ENCODE results near the gene PKMYT1. TPM values are rescaled to one million over a fixed set of nuclear protein-coding genes. Genes with fewer than 3 reads are reported as not detected.
A peak's percentile ranks its signal among the peaks of the same experiment; 100 is the strongest.

PKMYT1 gene
- total and polyA plus RNA-seq, 9 of the 15 experiments (the other 6 are each of a cell fraction or from before 2014, with no cell fraction given), result 8.7 to 201 (median 37.8) TPM

DNA sequence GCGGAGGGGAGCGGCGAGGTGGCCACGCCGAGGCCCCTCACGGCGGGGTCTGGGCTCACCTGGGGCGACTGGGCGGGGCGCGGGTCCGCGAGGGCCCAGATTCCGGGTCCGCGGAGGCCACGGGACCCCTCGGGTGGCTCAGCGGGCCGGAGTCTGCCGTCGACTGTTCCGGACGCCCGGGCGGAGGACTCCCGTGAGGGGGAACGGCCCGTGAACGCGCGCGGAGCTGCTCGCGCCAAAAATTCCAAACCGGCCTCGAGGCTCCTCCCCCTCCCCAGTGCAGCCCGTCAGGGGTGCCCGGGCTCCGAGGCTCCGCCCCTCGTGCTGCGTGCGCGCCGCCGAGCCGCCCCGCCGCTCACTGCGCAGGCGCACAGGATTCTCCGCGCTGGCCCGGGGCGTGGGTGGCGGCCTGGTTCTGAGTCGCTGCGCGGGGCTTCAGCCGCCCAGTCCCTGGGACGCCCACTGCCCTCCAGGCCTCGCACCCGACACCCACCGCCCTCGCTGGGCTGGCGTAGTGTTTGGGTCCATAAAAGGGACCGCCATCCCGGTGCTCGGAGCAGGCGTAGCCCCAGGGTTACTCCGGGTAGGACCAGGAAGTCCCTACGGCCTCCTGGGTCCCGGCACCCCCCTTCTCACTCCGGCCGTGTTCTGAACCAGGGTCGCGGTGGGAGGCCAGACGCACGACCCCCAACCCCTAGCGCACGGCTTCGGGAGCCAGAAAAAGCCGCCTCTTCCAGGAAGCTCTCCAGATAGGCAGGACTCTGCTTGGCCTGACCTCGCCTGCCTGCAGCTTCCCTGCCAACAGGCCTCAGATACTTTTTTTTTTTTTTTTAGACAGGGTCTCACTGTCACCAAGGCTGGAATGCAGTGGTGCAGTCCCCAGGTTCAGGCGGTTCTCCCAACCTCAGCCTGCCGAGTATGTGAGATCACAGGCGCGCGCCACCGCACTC lies at the start of gene PKMYT1 (continued):
- TF ChIP-seq EP400 (IDR thresholded peaks at IDR 0.05) (peak; percentile 63), HDAC2 (IDR thresholded peaks at IDR 0.05) (no peak), SUPT5H (IDR thresholded peaks at IDR 0.05) (peak; percentile 87), MAFK (IDR thresholded peaks at IDR 0.05; ENCODE audit: low read length) (no peak), RBM34 (IDR thresholded peaks at IDR 0.05; ENCODE audit: borderline replicate concordance, insufficient read depth, low read length) (no peak), GTF2E2 (tag; IDR thresholded peaks at IDR 0.05) (peak; percentile 85; the same call in 1 of the 2 replicates), CBX8 (IDR thresholded peaks at IDR 0.05; ENCODE audit: borderline replicate concordance, extremely low read depth, low read depth, low read length, poor library complexity, severe bottlenecking) (no peak), KLF1 (tag; IDR thresholded peaks at IDR 0.05) (0 out of 2 replicates have a peak, but pooled peaks have one; percentile 47)
- TF ChIP-seq, protein P1, sequence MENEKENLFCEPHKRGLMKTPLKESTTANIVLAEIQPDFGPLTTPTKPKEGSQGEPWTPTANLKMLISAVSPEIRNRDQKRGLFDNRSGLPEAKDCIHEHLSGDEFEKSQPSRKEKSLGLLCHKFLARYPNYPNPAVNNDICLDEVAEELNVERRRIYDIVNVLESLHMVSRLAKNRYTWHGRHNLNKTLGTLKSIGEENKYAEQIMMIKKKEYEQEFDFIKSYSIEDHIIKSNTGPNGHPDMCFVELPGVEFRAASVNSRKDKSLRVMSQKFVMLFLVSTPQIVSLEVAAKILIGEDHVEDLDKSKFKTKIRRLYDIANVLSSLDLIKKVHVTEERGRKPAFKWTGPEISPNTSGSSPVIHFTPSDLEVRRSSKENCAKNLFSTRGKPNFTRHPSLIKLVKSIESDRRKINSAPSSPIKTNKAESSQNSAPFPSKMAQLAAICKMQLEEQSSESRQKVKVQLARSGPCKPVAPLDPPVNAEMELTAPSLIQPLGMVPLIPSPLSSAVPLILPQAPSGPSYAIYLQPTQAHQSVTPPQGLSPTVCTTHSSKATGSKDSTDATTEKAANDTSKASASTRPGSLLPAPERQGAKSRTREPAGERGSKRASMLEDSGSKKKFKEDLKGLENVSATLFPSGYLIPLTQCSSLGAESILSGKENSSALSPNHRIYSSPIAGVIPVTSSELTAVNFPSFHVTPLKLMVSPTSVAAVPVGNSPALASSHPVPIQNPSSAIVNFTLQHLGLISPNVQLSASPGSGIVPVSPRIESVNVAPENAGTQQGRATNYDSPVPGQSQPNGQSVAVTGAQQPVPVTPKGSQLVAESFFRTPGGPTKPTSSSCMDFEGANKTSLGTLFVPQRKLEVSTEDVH (IDR thresholded peaks at IDR 0.05; ENCODE audit: low read depth, partially characterized antibody), result peak; percentile 81
- TF ChIP-seq, protein P2, sequence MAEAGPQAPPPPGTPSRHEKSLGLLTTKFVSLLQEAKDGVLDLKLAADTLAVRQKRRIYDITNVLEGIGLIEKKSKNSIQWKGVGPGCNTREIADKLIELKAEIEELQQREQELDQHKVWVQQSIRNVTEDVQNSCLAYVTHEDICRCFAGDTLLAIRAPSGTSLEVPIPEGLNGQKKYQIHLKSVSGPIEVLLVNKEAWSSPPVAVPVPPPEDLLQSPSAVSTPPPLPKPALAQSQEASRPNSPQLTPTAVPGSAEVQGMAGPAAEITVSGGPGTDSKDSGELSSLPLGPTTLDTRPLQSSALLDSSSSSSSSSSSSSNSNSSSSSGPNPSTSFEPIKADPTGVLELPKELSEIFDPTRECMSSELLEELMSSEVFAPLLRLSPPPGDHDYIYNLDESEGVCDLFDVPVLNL (CRISPR knock-in tag; IDR thresholded peaks at IDR 0.05; ENCODE audit: low read depth), result peak; percentile 62; the same call in 1 of the 2 replicates
- TF ChIP-seq, protein P3, sequence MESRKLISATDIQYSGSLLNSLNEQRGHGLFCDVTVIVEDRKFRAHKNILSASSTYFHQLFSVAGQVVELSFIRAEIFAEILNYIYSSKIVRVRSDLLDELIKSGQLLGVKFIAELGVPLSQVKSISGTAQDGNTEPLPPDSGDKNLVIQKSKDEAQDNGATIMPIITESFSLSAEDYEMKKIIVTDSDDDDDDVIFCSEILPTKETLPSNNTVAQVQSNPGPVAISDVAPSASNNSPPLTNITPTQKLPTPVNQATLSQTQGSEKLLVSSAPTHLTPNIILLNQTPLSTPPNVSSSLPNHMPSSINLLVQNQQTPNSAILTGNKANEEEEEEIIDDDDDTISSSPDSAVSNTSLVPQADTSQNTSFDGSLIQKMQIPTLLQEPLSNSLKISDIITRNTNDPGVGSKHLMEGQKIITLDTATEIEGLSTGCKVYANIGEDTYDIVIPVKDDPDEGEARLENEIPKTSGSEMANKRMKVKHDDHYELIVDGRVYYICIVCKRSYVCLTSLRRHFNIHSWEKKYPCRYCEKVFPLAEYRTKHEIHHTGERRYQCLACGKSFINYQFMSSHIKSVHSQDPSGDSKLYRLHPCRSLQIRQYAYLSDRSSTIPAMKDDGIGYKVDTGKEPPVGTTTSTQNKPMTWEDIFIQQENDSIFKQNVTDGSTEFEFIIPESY (CRISPR knock-in tag; IDR thresholded peaks at IDR 0.05), result peak; percentile 12; the same call in 1 of the 2 replicates
- TF ChIP-seq, protein P4, sequence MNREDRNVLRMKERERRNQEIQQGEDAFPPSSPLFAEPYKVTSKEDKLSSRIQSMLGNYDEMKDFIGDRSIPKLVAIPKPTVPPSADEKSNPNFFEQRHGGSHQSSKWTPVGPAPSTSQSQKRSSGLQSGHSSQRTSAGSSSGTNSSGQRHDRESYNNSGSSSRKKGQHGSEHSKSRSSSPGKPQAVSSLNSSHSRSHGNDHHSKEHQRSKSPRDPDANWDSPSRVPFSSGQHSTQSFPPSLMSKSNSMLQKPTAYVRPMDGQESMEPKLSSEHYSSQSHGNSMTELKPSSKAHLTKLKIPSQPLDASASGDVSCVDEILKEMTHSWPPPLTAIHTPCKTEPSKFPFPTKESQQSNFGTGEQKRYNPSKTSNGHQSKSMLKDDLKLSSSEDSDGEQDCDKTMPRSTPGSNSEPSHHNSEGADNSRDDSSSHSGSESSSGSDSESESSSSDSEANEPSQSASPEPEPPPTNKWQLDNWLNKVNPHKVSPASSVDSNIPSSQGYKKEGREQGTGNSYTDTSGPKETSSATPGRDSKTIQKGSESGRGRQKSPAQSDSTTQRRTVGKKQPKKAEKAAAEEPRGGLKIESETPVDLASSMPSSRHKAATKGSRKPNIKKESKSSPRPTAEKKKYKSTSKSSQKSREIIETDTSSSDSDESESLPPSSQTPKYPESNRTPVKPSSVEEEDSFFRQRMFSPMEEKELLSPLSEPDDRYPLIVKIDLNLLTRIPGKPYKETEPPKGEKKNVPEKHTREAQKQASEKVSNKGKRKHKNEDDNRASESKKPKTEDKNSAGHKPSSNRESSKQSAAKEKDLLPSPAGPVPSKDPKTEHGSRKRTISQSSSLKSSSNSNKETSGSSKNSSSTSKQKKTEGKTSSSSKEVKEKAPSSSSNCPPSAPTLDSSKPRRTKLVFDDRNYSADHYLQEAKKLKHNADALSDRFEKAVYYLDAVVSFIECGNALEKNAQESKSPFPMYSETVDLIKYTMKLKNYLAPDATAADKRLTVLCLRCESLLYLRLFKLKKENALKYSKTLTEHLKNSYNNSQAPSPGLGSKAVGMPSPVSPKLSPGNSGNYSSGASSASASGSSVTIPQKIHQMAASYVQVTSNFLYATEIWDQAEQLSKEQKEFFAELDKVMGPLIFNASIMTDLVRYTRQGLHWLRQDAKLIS (CRISPR knock-in tag; IDR thresholded peaks at IDR 0.05), result no peak; the same call in 1 of the 2 replicates
- TF ChIP-seq, protein P5, sequence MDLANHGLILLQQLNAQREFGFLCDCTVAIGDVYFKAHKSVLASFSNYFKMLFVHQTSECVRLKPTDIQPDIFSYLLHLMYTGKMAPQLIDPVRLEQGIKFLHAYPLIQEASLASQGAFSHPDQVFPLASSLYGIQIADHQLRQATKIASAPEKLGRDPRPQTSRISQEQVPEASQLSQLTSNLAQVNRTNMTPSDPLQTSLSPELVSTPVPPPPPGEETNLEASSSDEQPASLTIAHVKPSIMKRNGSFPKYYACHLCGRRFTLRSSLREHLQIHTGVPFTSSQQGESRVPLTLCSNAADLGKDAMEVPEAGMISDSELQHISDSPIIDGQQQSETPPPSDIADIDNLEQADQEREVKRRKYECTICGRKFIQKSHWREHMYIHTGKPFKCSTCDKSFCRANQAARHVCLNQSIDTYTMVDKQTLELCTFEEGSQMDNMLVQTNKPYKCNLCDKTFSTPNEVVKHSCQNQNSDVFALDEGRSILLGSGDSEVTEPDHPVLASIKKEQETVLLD (IDR thresholded peaks at IDR 0.05), result peak; percentile 81; the same call in 1 of the 2 replicates
